Kidney epithelial cell (primary cell): ENCODE data around the gene MZF1. TPM values are rescaled to one million over a fixed set of nuclear protein-coding genes. Genes with fewer than 3 reads are reported as not detected.

Source experiments
- DNase-seq: peaks from one replicate; pipeline ENCODE4 v3.0.0-alpha.2; 2010; ENCODE audit warnings: low read depth
- H3K27me3 ChIP-seq: 2 replicates; pipeline ENCODE4 v1.6.0; 2011; ENCODE audit warnings: low read length; ENCODE audit not compliant: control insufficient read depth, insufficient read depth
- H3K36me3 ChIP-seq: 2 replicates; pipeline ENCODE4 v1.5.1; 2011; ENCODE audit warnings: low read length; ENCODE audit not compliant: control insufficient read depth, insufficient read depth
- H3K4me3 ChIP-seq: 2 replicates; pipeline ENCODE4 v1.5.1; 2011; ENCODE audit warnings: low read depth, mild to moderate bottlenecking, control low read depth, low read length
- total RNA-seq: library from RNA; depleted of rRNA; stranded (reverse); fragments of >200 nt; gene quantifications from 2 replicates; pipeline ENCODE4 v1.2.3, GENCODE V29; 2015
- TF ChIP-seq, protein P1 (sequence below): IDR thresholded peaks from 2 replicates; pipeline ENCODE4 v1.5.1; 2011; ENCODE audit warnings: mild to moderate bottlenecking, moderate library complexity, low read length, control low read depth, inconsistent platforms; ENCODE audit not compliant: insufficient read depth, poor library complexity, severe bottlenecking

The MZF1 gene
- total RNA-seq, 1 donor from 2014 or later = 14.6 TPM

DNA sequence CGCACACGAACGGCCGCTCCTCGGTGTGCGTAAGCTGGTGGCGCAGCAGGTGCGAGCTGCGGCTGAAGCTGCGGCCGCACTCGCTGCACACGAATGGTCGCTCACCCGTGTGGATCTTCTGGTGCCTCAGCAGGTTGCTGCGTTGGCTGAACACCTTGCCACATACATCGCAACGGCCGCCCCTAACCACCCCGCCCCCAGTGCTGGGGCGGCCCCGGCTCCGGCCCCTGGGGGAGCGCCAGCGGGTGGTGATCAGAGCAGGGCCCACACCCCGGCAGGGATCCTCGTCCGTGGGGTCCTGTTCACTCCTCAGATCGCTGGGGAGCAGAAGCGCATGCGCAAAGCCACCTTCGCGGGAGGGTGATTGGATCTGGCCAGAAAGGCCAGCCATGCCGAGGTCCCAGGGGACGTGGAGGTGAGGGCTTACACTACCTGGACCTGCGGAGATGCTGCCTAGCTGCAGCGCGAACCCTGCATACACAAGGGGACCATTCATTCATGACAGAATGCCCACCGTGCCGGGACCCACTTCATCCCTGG, 10.0 kb downstream of the MZF1 start:
- TF ChIP-seq, protein P1, sequence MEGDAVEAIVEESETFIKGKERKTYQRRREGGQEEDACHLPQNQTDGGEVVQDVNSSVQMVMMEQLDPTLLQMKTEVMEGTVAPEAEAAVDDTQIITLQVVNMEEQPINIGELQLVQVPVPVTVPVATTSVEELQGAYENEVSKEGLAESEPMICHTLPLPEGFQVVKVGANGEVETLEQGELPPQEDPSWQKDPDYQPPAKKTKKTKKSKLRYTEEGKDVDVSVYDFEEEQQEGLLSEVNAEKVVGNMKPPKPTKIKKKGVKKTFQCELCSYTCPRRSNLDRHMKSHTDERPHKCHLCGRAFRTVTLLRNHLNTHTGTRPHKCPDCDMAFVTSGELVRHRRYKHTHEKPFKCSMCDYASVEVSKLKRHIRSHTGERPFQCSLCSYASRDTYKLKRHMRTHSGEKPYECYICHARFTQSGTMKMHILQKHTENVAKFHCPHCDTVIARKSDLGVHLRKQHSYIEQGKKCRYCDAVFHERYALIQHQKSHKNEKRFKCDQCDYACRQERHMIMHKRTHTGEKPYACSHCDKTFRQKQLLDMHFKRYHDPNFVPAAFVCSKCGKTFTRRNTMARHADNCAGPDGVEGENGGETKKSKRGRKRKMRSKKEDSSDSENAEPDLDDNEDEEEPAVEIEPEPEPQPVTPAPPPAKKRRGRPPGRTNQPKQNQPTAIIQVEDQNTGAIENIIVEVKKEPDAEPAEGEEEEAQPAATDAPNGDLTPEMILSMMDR = no peak
- Histone ChIP-seq H3K27me3 (no peaks in the 10 kb centered on the region), H3K4me3 (peak overlapping the region; percentile 24), H3K36me3 (no peaks in the 10 kb centered on the region)
- no peak for DNase-seq

DNA sequence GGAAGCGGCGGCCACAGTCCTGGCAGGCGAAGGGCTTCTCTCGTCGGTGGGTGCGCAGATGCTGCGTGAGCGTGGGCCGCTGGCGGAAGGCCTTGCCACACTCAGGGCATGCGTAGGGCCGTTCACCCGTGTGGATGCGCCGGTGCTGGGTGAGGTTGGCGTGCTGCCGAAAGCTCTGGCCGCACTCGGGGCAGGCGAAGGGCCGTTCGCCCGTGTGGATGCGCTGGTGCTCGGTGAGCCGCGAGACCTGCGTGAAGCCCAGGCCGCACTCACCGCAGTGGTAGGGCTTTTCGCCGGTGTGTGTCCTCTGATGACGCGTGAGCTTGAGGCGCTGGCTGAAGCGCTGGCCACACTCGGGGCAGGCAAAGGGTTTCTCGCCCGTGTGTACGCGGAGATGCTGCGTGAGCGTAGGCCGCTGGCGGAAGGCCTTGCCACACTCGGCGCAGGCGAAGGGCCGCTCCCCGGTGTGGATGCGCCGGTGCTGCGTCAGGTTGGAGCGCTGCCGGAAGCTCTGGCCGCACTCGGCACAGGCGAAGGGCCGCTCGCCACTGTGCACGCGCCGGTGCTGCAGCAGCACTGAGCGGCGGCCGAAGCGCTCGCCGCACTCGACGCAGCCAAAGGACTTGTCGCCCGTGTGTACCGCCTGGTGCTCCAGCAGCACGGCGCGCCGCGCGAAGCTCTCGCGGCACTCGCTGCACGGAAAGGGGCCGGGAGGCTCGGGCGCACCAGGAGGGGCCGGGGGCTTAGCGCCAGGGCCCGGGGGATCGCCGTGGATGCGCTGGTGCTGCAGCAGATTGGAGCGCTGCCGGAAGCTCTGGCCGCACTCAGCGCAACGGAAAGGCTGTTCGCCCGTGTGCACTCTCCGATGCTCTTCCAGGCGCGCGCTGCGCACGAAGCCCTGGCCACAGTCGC, 10.8 kb downstream of the MZF1 start:
- TF ChIP-seq, protein P1 = no peak
- Histone ChIP-seq H3K36me3 (no peaks in the 10 kb centered on the region), H3K27me3 (no peaks in the 10 kb centered on the region), H3K4me3 (peak overlapping the region; percentile 24)
- DNase-seq = no peak

DNA sequence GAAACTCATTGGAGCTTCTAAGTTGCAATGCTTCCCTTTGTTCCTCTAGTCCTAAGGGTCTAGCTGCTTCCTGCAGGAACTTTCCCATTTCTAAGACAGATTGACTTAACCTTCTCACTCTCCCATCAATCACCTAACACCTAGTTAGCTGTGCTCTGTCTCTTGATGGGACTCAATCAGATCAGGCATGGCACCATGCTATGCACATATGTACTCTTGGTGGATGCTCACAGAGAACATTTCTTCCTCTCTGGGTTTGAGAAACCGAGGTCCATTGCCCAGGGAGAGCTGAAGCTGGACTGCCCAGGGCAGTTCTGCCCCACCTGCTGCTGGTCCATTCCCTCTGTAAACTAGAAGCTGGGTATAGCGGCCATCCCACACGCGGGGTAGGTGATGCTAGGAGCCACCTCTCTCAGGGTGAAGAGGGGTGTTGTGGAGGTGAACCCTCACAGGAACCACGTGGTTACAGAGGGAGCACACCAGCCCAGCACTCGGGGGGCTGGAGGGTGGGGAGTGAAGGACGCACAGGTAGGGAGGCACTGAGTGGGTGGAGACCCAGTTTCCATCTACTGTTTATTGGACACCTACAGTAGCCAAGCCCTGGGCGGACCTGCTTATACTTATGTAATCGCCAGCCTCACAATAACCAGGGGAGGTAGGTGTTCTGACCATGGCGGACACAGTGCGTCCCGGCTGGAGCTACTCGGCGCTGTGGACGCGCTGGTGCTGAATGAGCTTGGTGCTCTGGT, 11.6 kb downstream of the MZF1 start:
- TF ChIP-seq, protein P1 = no peak
- Histone ChIP-seq H3K27me3 (no peaks in the 10 kb centered on the region), H3K36me3 (no peaks in the 10 kb centered on the region), H3K4me3 (peak overlapping the region; percentile 4)
- DNase-seq = no peak

DNA sequence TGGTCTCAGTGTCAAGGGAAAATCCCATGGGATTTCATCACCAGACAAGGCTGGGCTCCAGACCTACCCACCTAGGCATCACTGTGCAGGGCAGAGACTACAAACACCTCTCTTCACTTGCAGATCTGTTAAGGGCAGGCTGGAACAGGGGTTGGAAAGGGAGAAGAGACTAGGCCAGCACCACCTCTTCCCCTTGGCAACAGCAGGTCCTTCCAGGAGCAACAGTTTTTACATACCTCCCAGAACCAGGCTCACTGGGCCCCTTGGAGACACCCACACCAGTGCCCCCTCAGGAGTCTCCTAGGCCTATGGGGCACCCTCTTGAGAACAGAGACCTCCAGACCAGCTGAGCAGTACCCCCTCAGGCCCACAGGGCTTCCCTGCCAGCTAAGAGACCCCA, 12.2 kb downstream of the MZF1 start:
- DNase-seq = no peak
- no peaks in the 10 kb centered on the region for H3K27me3 ChIP-seq

DNA sequence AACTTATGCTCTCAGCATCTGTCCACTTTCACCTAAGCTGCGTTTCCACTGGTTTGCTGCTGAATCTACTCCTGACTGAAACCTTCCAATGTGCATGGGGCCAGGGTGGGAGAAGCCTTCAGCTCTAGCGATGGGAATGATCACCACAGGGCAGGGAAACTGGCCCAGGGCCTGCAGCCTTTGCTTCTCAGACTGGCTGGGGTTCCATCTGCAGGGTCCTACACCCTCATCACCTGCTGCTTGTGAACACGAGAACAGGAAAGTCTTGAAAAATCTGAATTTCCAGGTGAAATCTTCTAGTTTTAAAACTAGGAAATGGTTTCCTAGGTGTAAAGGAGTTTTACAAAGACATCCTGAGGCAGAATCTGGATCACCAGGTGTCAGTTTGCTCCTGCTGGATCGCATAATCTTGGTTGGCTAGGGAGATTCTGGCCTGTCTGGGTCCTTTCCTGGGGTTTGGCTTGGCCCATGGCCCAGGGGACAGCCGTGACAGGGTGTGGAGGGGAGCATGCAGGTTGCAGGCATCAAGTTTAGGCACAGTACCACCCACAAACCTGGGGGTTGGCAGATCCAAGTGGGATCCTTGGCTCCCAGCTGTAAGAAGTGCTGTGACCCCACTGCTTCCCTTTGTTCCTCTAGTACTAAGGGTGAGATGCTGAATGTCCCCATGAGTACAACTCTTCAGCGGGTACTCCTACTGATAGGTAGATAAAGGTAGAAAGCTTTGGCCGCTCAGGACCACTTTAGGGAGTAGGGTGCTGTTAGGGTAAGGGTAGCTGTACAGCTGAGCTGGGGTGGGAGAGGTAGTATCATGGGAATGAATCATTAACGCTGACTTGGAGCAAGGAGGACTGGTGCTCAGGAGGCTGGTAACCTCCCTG, 12.9 kb downstream of the MZF1 start:
- H3K36me3 ChIP-seq = peaks cover 1% of the 10 kb centered on the region
- TF ChIP-seq, protein P1 = no peak
- H3K4me3 ChIP-seq = peak overlapping the region; percentile 95
- no peak for DNase-seq
- H3K27me3 ChIP-seq = no peaks in the 10 kb centered on the region

More for the DNA sequence above, 12.2 kb downstream of the MZF1 start:
- TF ChIP-seq, protein P1 = no peak
- Histone ChIP-seq H3K4me3 (no peak overlapping the region), H3K36me3 (peaks cover 1% of the 10 kb centered on the region)
